Measurements from ENCODE around the gene EPS15.

Gene EPS15

DNA sequence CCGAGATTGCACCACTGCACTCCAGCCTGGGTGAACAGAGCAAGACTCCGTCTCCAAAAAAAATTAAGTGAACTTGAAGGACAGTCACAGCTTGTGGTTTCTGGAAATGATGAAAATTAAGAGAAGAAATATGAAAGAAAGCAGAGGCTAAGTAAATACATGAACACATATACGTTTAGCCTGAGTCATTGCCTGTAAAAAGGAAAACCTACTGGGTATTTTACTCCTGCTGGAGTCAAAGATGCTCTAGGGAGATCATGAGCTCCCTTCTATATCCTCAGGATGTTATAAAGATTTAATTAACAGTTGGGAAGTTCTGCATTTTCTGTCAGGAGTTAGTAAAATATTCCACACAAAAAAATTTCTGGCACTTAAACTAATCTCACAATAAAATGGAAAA, 145.2 kb downstream of the EPS15 start:
- H3K9me3 ChIP-seq, result no peaks in the 10 kb centered on the region
- DNase-seq (ENCODE audit: low spot score in 2 of 2), result no peak
- H3K4me3 ChIP-seq, result no peak overlapping the region
- in situ Hi-C loops (cut with MboI; ENCODE audit: low sequenced_read_pairs), result no loop called here
- no peaks in the 10 kb centered on the region for H3K27me3 ChIP-seq (ENCODE audit: low read depth)
- H3K4me1 ChIP-seq, result no peaks in the 10 kb centered on the region
- peaks cover 7% of the 10 kb centered on the region for H3K36me3 ChIP-seq (replicated peaks)

DNA sequence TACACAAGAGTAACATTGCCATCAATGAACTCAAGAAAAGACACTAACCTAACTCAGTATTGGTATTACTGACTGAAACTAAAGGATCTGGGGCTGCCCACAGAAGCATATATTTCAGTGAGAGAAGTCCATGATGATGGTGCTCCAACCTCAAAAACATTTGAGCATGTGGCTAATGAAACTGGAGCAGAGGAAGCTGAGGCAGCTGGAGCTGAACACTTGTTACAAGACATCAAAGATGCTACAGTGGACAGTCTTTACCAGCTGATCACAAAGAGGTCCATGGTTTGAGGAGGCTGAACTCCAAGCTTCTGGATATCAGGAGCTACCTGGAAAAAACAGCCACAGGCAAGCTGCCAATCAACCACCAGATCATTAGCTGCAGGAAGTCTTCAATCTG, 146.5 kb downstream of the EPS15 start:
- no peaks in the 10 kb centered on the region for H3K4me1 ChIP-seq
- in situ Hi-C loops (cut with MboI; ENCODE audit: low sequenced_read_pairs), result no loop called here
- DNase-seq (ENCODE audit: low spot score in 2 of 2), result no peak

DNA sequence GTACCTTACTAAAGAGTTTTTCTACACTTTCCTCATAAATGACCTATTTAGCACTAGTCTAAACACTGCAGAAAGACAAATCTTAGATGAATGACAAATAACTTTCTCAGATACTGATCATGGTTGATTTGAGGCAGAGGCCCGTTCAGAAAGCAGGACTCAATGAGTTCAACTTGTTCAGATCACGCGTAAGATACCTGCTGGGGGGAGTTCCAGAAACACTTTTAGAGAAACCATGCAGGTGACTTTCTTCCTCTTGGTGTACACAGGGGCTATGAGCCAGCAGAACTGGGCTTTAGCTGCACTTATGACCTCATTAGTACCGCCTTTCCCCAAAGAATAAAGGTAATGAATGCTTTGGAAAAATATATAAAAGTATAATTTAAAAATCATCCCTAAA, 149.9 kb downstream of the EPS15 start:
- Histone ChIP-seq H3K4me3 (no peak overlapping the region), H3K4me1 (no peaks in the 10 kb centered on the region), H3K36me3 (replicated peaks) (peaks cover 4% of the 10 kb centered on the region), H3K27me3 (ENCODE audit: low read depth) (no peaks in the 10 kb centered on the region), H3K9me3 (no peaks in the 10 kb centered on the region)
- in situ Hi-C loops (cut with MboI; ENCODE audit: low sequenced_read_pairs), result no loop called here
- DNase-seq (ENCODE audit: low spot score in 2 of 2), result no peak

More for the DNA sequence above, 146.5 kb downstream of the EPS15 start:
- H3K36me3 ChIP-seq (replicated peaks), result peaks cover 7% of the 10 kb centered on the region
- no peaks in the 10 kb centered on the region for H3K27me3 ChIP-seq (ENCODE audit: low read depth)
- no peak overlapping the region for H3K4me3 ChIP-seq
- no peaks in the 10 kb centered on the region for H3K9me3 ChIP-seq

GRCh38 chr1:51365774-51366173, 153.3 kb downstream of the EPS15 start:
- DNase-seq (ENCODE audit: low spot score in 2 of 2), result no peak
- Histone ChIP-seq H3K36me3 (replicated peaks) (peaks cover 9% of the 10 kb centered on the region), H3K9me3 (no peaks in the 10 kb centered on the region), H3K27me3 (ENCODE audit: low read depth) (no peaks in the 10 kb centered on the region), H3K4me1 (no peaks in the 10 kb centered on the region), H3K4me3 (no peak overlapping the region)
- in situ Hi-C loops (cut with MboI; ENCODE audit: low sequenced_read_pairs), result no loop called here

GRCh38 chr1:51359879-51360278, 159.2 kb downstream of the EPS15 start:
- no peak for DNase-seq (ENCODE audit: low spot score in 2 of 2)
- Histone ChIP-seq H3K36me3 (replicated peaks) (peaks cover 11% of the 10 kb centered on the region), H3K4me3 (no peak overlapping the region), H3K27me3 (ENCODE audit: low read depth) (no peaks in the 10 kb centered on the region), H3K9me3 (no peaks in the 10 kb centered on the region), H3K4me1 (no peaks in the 10 kb centered on the region)
- in situ Hi-C loops (cut with MboI; ENCODE audit: low sequenced_read_pairs), result no loop called here

DNA sequence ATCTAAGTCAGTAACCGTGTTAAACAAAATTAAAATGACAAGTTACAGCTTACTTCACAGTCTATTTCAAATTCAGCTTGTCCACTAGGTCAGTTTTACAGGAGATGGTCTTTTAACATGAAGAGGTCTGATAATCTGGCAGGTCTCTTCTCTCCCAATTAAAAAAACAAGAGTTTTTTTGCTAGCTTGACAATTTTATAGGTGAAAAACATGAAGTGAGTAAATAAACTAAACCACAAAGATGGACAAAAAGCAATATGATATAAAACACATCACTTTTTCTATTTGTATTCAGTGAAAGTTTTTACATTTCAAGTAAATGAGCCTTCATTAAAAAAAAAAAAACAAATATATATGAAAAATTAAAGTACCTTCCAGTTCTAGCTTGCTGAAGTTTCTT, 163.7 kb downstream of the EPS15 start:
- Histone ChIP-seq H3K4me1 (no peaks in the 10 kb centered on the region), H3K4me3 (no peak overlapping the region), H3K9me3 (no peaks in the 10 kb centered on the region), H3K36me3 (replicated peaks) (peaks cover 2% of the 10 kb centered on the region), H3K27me3 (ENCODE audit: low read depth) (no peaks in the 10 kb centered on the region)
- in situ Hi-C loops (cut with MboI; ENCODE audit: low sequenced_read_pairs), result no loop called here
- DNase-seq (ENCODE audit: low spot score in 2 of 2), result no peak

- no peak for DNase-seq (ENCODE audit: low spot score in 2 of 2)
- Histone ChIP-seq H3K4me3 (no peak overlapping the region), H3K9me3 (no peaks in the 10 kb centered on the region), H3K27me3 (ENCODE audit: low read depth) (no peaks in the 10 kb centered on the region), H3K36me3 (replicated peaks) (peaks cover 2% of the 10 kb centered on the region), H3K4me1 (no peaks in the 10 kb centered on the region)
- in situ Hi-C loops (cut with MboI; ENCODE audit: low sequenced_read_pairs), result no loop called here
Observed at GRCh38 chr1:51354416-51354815, 164.7 kb downstream of the EPS15 start.

DNA sequence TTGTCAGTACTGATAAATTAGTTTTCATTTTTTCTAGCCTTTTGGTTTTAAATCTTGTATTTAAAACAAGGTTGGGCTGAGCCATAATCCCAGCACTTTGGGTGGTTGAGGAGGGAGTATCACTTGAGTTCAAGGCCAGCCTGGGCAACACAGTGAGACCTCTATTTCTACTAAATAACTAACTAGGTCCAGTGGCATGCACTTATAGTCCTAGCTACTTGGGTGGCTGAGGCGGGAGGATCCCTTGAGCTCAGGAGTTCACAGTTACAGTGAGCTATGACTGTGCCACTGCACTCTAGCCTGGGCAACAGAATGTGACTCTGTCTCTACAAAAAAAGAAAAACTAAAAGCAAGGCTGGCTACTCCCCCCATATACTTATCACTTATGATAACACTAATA, 167.2 kb downstream of the EPS15 start:
- Histone ChIP-seq H3K4me3 (no peak overlapping the region), H3K4me1 (no peaks in the 10 kb centered on the region), H3K9me3 (no peaks in the 10 kb centered on the region), H3K27me3 (ENCODE audit: low read depth) (no peaks in the 10 kb centered on the region), H3K36me3 (replicated peaks) (peaks cover 2% of the 10 kb centered on the region)
- DNase-seq (ENCODE audit: low spot score in 2 of 2), result no peak
- in situ Hi-C loops (cut with MboI; ENCODE audit: low sequenced_read_pairs), result no loop called here

- no peaks in the 10 kb centered on the region for H3K4me1 ChIP-seq
- no peaks in the 10 kb centered on the region for H3K9me3 ChIP-seq
- in situ Hi-C loops (cut with MboI; ENCODE audit: low sequenced_read_pairs), result no loop called here
- no peaks in the 10 kb centered on the region for H3K27me3 ChIP-seq (ENCODE audit: low read depth)
- no peak overlapping the region for H3K4me3 ChIP-seq
- H3K36me3 ChIP-seq (replicated peaks), result no peaks in the 10 kb centered on the region; the same call in none of the 2 replicates
- DNase-seq (ENCODE audit: low spot score in 2 of 2), result no peak
Observed at GRCh38 chr1:51349862-51350261, 169.2 kb downstream of the EPS15 start.

GRCh38 chr1:51348147-51348527, 170.9 kb downstream of the EPS15 start:
- in situ Hi-C loops (cut with MboI; ENCODE audit: low sequenced_read_pairs), result no loop called here
- no peak for DNase-seq (ENCODE audit: low spot score in 2 of 2)

DNA sequence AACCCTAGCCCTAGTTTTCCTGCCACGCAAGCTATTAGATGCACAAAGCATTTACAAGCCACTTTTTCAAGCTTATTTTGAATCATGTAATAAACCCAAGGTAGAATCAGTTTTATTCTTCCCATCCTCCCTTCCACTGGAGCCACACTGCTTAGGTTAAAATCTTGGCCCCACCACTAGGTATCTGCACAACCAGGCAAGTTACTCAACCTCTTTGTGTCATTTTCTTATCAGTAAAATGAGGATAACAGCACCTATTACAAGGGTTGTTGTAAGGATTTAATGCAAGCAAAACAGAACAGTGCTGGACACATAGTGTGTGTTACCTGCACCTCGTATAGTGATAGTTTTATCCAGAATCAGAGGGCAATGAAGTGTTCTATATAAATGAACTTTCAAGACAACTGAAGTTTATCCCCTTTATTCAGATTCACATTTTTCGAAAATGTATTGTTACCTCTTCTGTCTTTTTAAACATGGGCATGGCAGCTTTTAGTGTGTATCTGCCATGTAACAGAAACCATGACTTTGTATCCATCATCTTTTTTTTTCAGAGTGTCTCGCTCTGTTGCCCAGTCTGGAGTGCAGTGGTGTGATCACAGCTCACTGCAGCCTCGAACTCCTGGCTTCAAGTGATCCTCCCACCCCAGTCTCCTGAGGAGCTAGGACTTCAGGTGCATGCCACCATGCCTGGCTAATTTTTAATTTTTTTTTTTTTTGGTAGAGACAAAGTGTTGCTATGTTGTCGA, 171.5 kb downstream of the EPS15 start:
- no peak for DNase-seq (ENCODE audit: low spot score in 2 of 2)
- H3K4me3 ChIP-seq, result no peak overlapping the region
- in situ Hi-C loops (cut with MboI; ENCODE audit: low sequenced_read_pairs), result no loop called here

More at GRCh38 chr1:51348147-51348527, 170.9 kb downstream of the EPS15 start:
- H3K4me3 ChIP-seq, result no peak overlapping the region
- no peaks in the 10 kb centered on the region for H3K9me3 ChIP-seq
- H3K36me3 ChIP-seq (replicated peaks), result no peaks in the 10 kb centered on the region
- H3K27me3 ChIP-seq (ENCODE audit: low read depth), result no peaks in the 10 kb centered on the region
- H3K4me1 ChIP-seq, result no peaks in the 10 kb centered on the region

GRCh38 chr1:51346086-51346942, 172.8 kb downstream of the EPS15 start:
- H3K27me3 ChIP-seq (ENCODE audit: low read depth), result no peaks in the 10 kb centered on the region
- H3K9me3 ChIP-seq, result no peaks in the 10 kb centered on the region

More for the DNA sequence above, 171.5 kb downstream of the EPS15 start:
- Histone ChIP-seq H3K9me3 (no peaks in the 10 kb centered on the region), H3K36me3 (replicated peaks) (no peaks in the 10 kb centered on the region), H3K4me1 (no peaks in the 10 kb centered on the region), H3K27me3 (ENCODE audit: low read depth) (no peaks in the 10 kb centered on the region)

GRCh38 chr1:51345300-51345687, 173.8 kb downstream of the EPS15 start:
- Histone ChIP-seq H3K4me3 (no peak overlapping the region), H3K36me3 (replicated peaks) (no peaks in the 10 kb centered on the region), H3K9me3 (no peaks in the 10 kb centered on the region), H3K4me1 (no peaks in the 10 kb centered on the region), H3K27me3 (ENCODE audit: low read depth) (no peaks in the 10 kb centered on the region)
- no peak for DNase-seq (ENCODE audit: low spot score in 2 of 2)
- in situ Hi-C loops (cut with MboI; ENCODE audit: low sequenced_read_pairs), result no loop called here

More at GRCh38 chr1:51346086-51346942, 172.8 kb downstream of the EPS15 start:
- in situ Hi-C loops (cut with MboI; ENCODE audit: low sequenced_read_pairs), result no loop called here
- DNase-seq (ENCODE audit: low spot score in 2 of 2), result no peak
- no peak overlapping the region for H3K4me3 ChIP-seq
- H3K36me3 ChIP-seq (replicated peaks), result no peaks in the 10 kb centered on the region
- no peaks in the 10 kb centered on the region for H3K4me1 ChIP-seq

GRCh38 chr1:51344602-51345299, 174.3 kb downstream of the EPS15 start:
- H3K4me1 ChIP-seq, result no peaks in the 10 kb centered on the region
- DNase-seq (ENCODE audit: low spot score in 2 of 2), result no peak
- H3K4me3 ChIP-seq, result no peak overlapping the region
- no peaks in the 10 kb centered on the region for H3K9me3 ChIP-seq
- in situ Hi-C loops (cut with MboI; ENCODE audit: low sequenced_read_pairs), result no loop called here
- no peaks in the 10 kb centered on the region for H3K36me3 ChIP-seq (replicated peaks)
- no peaks in the 10 kb centered on the region for H3K27me3 ChIP-seq (ENCODE audit: low read depth)
